ENCODE results near the gene SMARCB1.

SMARCB1 gene

DNA sequence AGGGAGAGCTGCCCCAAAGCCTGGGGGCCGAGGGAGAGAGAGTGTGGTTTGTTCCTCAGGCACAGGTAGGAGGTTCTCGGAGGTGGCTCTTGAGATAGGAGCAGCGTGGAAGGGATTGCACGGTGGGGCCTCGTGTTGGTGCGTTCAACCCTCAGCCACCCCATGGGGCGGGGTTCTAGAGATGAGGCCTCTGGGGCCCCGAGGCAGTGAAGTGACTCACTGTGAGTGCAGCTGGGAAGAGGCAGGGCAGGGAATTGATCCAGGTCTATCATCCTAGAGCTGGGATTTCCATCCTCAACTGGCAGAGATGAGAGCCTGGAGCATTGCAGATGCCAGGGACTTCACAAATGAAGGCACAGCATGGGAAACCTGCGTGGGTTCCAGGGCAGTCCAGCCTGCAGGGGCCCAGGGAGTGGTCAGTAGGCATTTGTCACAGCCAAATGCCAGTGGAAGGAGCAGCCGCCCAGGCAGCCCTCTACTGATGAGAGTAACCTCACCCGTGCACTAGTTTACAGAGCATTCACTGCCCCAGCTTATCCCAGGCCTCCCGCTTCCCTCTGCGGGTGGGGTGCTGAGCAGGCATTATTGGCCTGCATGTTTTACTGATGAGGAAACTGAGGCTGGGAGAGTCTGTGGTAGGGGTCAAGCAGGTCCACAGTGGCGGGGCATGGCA is 5.1 kb upstream of the SMARCB1 start:
- TF ChIP-seq, protein P1, sequence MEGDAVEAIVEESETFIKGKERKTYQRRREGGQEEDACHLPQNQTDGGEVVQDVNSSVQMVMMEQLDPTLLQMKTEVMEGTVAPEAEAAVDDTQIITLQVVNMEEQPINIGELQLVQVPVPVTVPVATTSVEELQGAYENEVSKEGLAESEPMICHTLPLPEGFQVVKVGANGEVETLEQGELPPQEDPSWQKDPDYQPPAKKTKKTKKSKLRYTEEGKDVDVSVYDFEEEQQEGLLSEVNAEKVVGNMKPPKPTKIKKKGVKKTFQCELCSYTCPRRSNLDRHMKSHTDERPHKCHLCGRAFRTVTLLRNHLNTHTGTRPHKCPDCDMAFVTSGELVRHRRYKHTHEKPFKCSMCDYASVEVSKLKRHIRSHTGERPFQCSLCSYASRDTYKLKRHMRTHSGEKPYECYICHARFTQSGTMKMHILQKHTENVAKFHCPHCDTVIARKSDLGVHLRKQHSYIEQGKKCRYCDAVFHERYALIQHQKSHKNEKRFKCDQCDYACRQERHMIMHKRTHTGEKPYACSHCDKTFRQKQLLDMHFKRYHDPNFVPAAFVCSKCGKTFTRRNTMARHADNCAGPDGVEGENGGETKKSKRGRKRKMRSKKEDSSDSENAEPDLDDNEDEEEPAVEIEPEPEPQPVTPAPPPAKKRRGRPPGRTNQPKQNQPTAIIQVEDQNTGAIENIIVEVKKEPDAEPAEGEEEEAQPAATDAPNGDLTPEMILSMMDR (IDR thresholded peaks at IDR 0.05; ENCODE audit: low read depth, low read length), result no peak
- DNase-seq (ENCODE audit: extremely low read depth, low read depth), result peak; percentile 41

DNA sequence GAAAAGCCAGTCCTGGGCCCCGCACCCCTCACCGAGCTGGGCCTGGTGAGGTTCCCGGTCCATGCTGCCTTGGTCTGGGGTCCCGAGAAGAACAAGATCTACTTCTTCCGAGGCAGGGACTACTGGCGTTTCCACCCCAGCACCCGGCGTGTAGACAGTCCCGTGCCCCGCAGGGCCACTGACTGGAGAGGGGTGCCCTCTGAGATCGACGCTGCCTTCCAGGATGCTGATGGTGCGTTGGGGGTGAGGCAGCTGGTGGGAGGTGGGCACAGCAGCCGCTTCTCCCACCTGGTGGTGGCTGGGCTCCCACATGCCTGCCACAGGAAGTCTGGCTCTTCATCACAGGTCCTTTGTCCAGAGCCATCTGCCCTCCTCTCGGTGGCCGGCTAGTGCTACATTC is 4.5 kb upstream of the SMARCB1 start:
- TF ChIP-seq, protein P1 (IDR thresholded peaks at IDR 0.05; ENCODE audit: low read depth, low read length), result no peak
- no peak for DNase-seq (ENCODE audit: extremely low read depth, low read depth)

DNA sequence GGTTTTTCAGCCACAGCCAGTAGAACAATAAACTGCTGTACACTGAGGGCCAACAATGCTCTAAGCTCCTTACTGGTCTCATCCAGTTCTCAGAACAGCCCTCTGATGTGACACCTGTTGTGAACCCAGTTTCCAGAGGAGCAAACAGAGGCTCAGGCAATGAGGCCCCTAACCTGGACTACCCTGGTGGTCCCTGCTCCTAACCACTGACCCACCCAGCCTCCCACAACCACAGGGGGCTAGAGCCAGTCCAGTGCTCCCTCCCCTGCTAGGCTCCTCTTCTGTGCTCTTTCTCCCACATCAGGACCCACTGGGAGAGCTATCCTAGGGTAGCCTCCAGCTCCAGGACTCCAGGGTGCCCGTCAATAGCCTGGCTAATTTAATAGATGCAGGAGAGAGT is 4.1 kb upstream of the SMARCB1 start:
- TF ChIP-seq, protein P1 (IDR thresholded peaks at IDR 0.05; ENCODE audit: low read depth, low read length), result no peak
- DNase-seq (ENCODE audit: extremely low read depth, low read depth), result no peak

DNA sequence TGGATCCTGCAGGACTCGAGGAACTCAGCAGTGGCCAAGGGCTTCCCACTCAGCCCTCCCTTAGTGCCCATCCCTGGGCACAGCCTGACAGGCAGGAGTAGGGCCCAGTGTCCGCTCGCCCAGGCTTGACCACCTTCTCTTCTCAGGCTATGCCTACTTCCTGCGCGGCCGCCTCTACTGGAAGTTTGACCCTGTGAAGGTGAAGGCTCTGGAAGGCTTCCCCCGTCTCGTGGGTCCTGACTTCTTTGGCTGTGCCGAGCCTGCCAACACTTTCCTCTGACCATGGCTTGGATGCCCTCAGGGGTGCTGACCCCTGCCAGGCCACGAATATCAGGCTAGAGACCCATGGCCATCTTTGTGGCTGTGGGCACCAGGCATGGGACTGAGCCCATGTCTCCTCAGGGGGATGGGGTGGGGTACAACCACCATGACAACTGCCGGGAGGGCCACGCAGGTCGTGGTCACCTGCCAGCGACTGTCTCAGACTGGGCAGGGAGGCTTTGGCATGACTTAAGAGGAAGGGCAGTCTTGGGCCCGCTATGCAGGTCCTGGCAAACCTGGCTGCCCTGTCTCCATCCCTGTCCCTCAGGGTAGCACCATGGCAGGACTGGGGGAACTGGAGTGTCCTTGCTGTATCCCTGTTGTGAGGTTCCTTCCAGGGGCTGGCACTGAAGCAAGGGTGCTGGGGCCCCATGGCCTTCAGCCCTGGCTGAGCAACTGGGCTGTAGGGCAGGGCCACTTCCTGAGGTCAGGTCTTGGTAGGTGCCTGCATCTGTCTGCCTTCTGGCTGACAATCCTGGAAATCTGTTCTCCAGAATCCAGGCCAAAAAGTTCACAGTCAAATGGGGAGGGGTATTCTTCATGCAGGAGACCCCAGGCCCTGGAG is 3.3 kb upstream of the SMARCB1 start:
- no peak for DNase-seq (ENCODE audit: extremely low read depth, low read depth)
- TF ChIP-seq, protein P1 (IDR thresholded peaks at IDR 0.05; ENCODE audit: low read depth, low read length), result no peak

DNA sequence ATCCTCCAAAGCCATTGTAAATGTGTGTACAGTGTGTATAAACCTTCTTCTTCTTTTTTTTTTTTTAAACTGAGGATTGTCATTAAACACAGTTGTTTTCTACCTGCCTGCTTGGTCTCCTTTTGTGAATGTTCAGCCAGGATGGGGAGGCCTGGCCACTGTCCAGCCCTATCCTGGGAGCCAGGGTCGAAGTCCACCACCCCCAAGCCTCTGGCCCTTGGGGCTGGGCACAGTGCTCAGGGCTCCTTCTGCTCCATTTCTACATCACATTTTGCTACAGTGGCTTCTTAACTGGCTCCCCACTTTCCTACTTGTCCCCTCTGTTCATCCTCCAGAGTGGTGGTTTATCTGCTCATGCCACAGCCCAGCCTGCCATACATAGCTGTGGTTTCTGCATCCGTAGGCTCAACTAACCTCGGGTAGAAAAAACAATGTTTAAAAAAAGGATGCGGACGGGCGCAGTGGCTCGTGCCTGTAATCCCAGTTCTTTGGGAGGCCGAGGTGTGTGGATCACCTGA is 2.5 kb upstream of the SMARCB1 start:
- TF ChIP-seq, protein P1 (IDR thresholded peaks at IDR 0.05; ENCODE audit: low read depth, low read length), result no peak
- no peak for DNase-seq (ENCODE audit: extremely low read depth, low read depth)

DNA sequence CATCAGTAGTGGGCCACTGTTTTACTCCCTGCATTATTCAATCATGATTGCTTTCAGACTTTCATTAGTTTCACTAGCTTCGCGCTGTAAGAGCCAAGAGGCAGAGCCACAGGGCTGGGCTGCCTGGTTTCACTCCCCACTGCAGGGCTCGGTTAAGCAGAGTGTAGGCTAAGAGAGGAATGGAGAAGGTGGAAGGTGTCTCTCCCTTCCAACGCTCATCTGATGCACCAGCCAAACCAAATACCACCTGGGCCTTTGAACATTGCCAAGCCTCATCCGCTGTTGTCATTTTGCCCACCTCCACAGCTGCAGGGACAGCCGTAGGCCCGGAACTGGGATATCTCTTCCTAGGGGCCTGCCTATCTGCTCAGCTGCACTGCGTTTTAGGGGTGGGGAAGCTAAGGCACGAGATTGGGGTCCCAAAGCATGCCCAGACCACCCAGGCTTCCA is 480 bp upstream of the SMARCB1 start:
- no peak for DNase-seq (ENCODE audit: extremely low read depth, low read depth)
- TF ChIP-seq, protein P1 (IDR thresholded peaks at IDR 0.05; ENCODE audit: low read depth, low read length), result no peak

DNA sequence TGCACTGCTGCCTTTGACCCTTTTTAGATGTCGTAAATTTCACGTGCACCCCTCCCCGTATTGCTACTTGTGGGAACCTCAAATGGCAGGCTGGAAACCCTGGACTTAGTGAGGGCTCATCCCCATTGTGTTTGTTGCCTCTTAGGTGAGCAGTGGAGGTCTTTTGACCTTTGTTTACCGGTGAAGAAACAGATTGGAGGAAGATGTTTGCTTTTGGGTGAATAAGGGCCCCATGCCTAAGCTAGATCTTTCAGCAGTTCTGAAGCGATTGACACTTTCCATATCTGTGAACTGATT is 782 bp downstream of the SMARCB1 start:
- TF ChIP-seq, protein P1 (IDR thresholded peaks at IDR 0.05; ENCODE audit: low read depth, low read length), result no peak
- no peak for DNase-seq (ENCODE audit: extremely low read depth, low read depth)

All from AG09319 (cell line).